HG03095 (cell line): ENCODE measurements around the gene SYT12.
"Not testable (repeated sequence)": the region's sequence is repeated elsewhere in the genome, so short reads cannot be mapped to it uniquely, and the experiment has no call there.

Experiments used
- ATAC-seq: cut with Tn5 transposase; IDR thresholded peaks from one replicate; pipeline ENCODE4 v1.9.1; 2021; ENCODE audit warnings: moderate library complexity; ENCODE audit not compliant: unreplicated experiment

The SYT12 gene

GRCh38 chr11:66992041-66992440 lies 30.9 kb upstream of the SYT12 start:
- ATAC-seq, result no peak

GRCh38 chr11:66996609-66997273 lies 26.2 kb upstream of the SYT12 start:
- no peak for ATAC-seq

GRCh38 chr11:66999555-66999954 lies 23.4 kb upstream of the SYT12 start:
- no peak for ATAC-seq

- ATAC-seq, result no peak
Observed at GRCh38 chr11:67001332-67001731, 21.6 kb upstream of the SYT12 start.

GRCh38 chr11:67002297-67002913 lies 20.5 kb upstream of the SYT12 start:
- ATAC-seq, result no peak

GRCh38 chr11:67002921-67003411 lies 20.0 kb upstream of the SYT12 start:
- ATAC-seq, result no peak

GRCh38 chr11:67005200-67005599 lies 17.7 kb upstream of the SYT12 start:
- not testable (repeated sequence) for ATAC-seq

- no peak for ATAC-seq
Observed at GRCh38 chr11:67006029-67006884, 16.7 kb upstream of the SYT12 start.

GRCh38 chr11:67007126-67007525 lies 15.8 kb upstream of the SYT12 start:
- no peak for ATAC-seq

- ATAC-seq, result no peak
Observed at GRCh38 chr11:67010296-67010905, 12.5 kb upstream of the SYT12 start.

- ATAC-seq, result no peak
Observed at GRCh38 chr11:67013511-67014045, 9.4 kb upstream of the SYT12 start.

- no peak for ATAC-seq
Observed at GRCh38 chr11:67014343-67014742, 8.6 kb upstream of the SYT12 start.

GRCh38 chr11:67015048-67015447 lies 7.9 kb upstream of the SYT12 start:
- no peak for ATAC-seq

GRCh38 chr11:67016550-67016949 lies 6.4 kb upstream of the SYT12 start:
- ATAC-seq, result no peak

- no peak for ATAC-seq
Observed at GRCh38 chr11:67020949-67021348, 2.0 kb upstream of the SYT12 start.

GRCh38 chr11:67022341-67022933 lies 497 bp upstream of the SYT12 start:
- ATAC-seq, result no peak

GRCh38 chr11:67023957-67024353 lies 1.0 kb downstream of the SYT12 start:
- no peak for ATAC-seq

- no peak for ATAC-seq
Observed at GRCh38 chr11:67024410-67024809, 1.5 kb downstream of the SYT12 start.

GRCh38 chr11:67024966-67025365 lies 2.0 kb downstream of the SYT12 start:
- no peak for ATAC-seq

GRCh38 chr11:67025750-67026149 lies 2.8 kb downstream of the SYT12 start:
- ATAC-seq, result no peak

- ATAC-seq, result no peak
Observed at GRCh38 chr11:67026941-67027340, 4.0 kb downstream of the SYT12 start.
